ENCODE results near the gene DIS3L2.

The DIS3L2 gene

GRCh38 chr2:232204457-232204931 is 243.0 kb downstream of the DIS3L2 start:
- no peak for DNase-seq

- DNase-seq, result no peak
These were observed 245.7 kb downstream of the DIS3L2 start for GRCh38 chr2:232207174-232207573.

- no peak for DNase-seq
These were observed 248.8 kb downstream of the DIS3L2 start for GRCh38 chr2:232210306-232210705.

- no peak for DNase-seq
These were observed 250.5 kb downstream of the DIS3L2 start for GRCh38 chr2:232211743-232212686.

- no peak for DNase-seq
These were observed 251.7 kb downstream of the DIS3L2 start for GRCh38 chr2:232213176-232213575.

- DNase-seq, result no peak
These were observed 252.5 kb downstream of the DIS3L2 start for GRCh38 chr2:232214053-232214452.

- no peak for DNase-seq
These were observed 254.5 kb downstream of the DIS3L2 start for GRCh38 chr2:232216028-232216427.

GRCh38 chr2:232218778-232219495 is 257.4 kb downstream of the DIS3L2 start:
- DNase-seq, result no peak

- DNase-seq, result peak; percentile 51 to 65
These were observed 258.0 kb downstream of the DIS3L2 start for GRCh38 chr2:232219496-232219870.

GRCh38 chr2:232219932-232220331 is 258.4 kb downstream of the DIS3L2 start:
- no peak for DNase-seq

GRCh38 chr2:232225429-232225828 is 263.9 kb downstream of the DIS3L2 start:
- no peak for DNase-seq

GRCh38 chr2:232225895-232226294 is 264.4 kb downstream of the DIS3L2 start:
- no peak for DNase-seq

GRCh38 chr2:232228332-232228731 is 266.8 kb downstream of the DIS3L2 start:
- DNase-seq, result no peak

- DNase-seq, result no peak
These were observed 267.7 kb downstream of the DIS3L2 start for GRCh38 chr2:232228971-232229894.

GRCh38 chr2:232229911-232230310 is 268.4 kb downstream of the DIS3L2 start:
- DNase-seq, result no peak

GRCh38 chr2:232230560-232230959 is 269.0 kb downstream of the DIS3L2 start:
- DNase-seq, result peak; percentile 24 to 48

- no peak for DNase-seq
These were observed 270.0 kb downstream of the DIS3L2 start for GRCh38 chr2:232231554-232231953.

GRCh38 chr2:232232915-232233314 is 271.4 kb downstream of the DIS3L2 start:
- DNase-seq, result no peak

- no peak for DNase-seq
These were observed 273.6 kb downstream of the DIS3L2 start for GRCh38 chr2:232234922-232235615.

- DNase-seq, result no peak
These were observed 274.2 kb downstream of the DIS3L2 start for GRCh38 chr2:232235716-232236115.

GRCh38 chr2:232236200-232236599 is 274.7 kb downstream of the DIS3L2 start:
- no peak for DNase-seq

- no peak for DNase-seq
These were observed 276.0 kb downstream of the DIS3L2 start for GRCh38 chr2:232237464-232237863.

Data from AML-193 (cell line).